ENCODE data around the gene APCDD1L.

Gene APCDD1L

DNA sequence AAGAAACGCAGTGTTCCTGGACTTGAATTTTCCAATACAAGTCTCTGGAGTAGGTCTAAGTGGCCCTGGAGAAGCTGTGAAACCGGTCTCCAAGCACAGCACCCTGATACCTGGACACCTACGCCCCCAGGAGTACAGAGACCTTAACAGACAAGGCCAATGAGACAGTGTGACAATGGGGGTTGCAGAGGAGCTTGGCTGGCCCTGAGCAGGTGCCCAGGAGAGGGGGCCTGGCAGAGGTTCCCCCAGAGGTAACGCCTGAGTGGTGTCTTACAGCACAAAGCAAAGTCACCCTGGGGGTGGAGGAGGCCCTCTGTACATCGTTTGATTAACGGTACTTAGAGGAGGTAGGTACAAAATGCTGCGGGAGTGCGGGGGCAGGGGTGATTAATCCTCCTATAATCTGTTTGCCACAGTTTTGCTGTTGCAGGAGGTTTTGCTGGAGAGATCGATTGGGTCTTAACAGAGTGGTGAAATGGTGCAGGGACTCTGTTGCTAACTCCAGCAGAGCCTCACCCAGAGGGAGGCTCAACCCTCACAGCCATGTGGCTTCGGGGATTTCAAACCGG is 37.3 kb upstream of the APCDD1L start:
- Histone ChIP-seq H3K4me2 (ENCODE audit: low read depth, low read length, poor library complexity, severe bottlenecking) (no peak overlapping the region), H4K20me1 (ENCODE audit: low read depth, low read length) (no peaks in the 10 kb centered on the region), H3K27ac (ENCODE audit: low read depth, low read length) (no peak overlapping the region), H3K9me3 (ENCODE audit: insufficient read depth, low read length) (no peaks in the 10 kb centered on the region), H3K9me2 (replicated peaks; ENCODE audit: insufficient read depth, low read length) (no peaks in the 10 kb centered on the region), H3K36me3 (ENCODE audit: low read length) (no peaks in the 10 kb centered on the region), H3K9ac (ENCODE audit: low read length) (no peak overlapping the region), H3K79me2 (ENCODE audit: insufficient read depth, low read length) (no peaks in the 10 kb centered on the region), H3K27me3 (ENCODE audit: low read length) (no peaks in the 10 kb centered on the region), H3K4me3 (ENCODE audit: insufficient read depth, low read length, poor library complexity, severe bottlenecking) (no peak overlapping the region), H2AFZ (ENCODE audit: low read depth, low read length, severe bottlenecking) (no peak overlapping the region), H3F3A (ENCODE audit: insufficient read depth) (no peaks in the 10 kb centered on the region)
- TF ChIP-seq CTCF (IDR thresholded peaks at IDR 0.05; ENCODE audit: insufficient read depth, low read length, poor library complexity, severe bottlenecking) (no peak), EZH2phosphoT487 (conservative IDR thresholded peaks at IDR 0.05; ENCODE audit: low read length) (no peak)

DNA sequence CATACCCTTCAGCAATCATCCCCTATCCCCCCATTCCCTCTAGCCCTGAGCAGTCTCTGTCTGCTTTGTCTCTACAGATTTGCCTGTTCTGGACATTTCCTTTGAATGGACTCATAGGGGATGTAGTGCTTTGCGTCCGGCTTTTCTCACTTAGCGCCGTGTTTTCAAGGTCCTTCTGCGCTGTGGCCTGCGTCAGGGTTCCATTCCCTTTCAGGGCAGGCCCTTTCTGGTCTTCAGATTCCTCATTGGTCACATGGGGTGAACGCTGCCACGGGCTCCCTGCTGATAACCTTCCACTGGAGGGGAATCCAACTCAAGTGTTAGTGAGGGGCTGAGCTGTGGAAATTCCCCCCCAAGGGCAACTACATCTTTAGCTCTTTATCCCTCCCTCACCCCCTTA is 36.4 kb upstream of the APCDD1L start:
- Histone ChIP-seq H3K9me3 (ENCODE audit: insufficient read depth, low read length) (no peaks in the 10 kb centered on the region), H3F3A (ENCODE audit: insufficient read depth) (no peaks in the 10 kb centered on the region), H3K4me2 (ENCODE audit: low read depth, low read length, poor library complexity, severe bottlenecking) (no peak overlapping the region), H4K20me1 (ENCODE audit: low read depth, low read length) (no peaks in the 10 kb centered on the region), H3K9ac (ENCODE audit: low read length) (no peak overlapping the region), H3K4me3 (ENCODE audit: insufficient read depth, low read length, poor library complexity, severe bottlenecking) (no peak overlapping the region), H2AFZ (ENCODE audit: low read depth, low read length, severe bottlenecking) (no peak overlapping the region), H3K9me2 (replicated peaks; ENCODE audit: insufficient read depth, low read length) (no peaks in the 10 kb centered on the region), H3K27ac (ENCODE audit: low read depth, low read length) (no peak overlapping the region), H3K36me3 (ENCODE audit: low read length) (no peaks in the 10 kb centered on the region), H3K79me2 (ENCODE audit: insufficient read depth, low read length) (no peaks in the 10 kb centered on the region), H3K27me3 (ENCODE audit: low read length) (no peaks in the 10 kb centered on the region)
- no peak for TF ChIP-seq CTCF (IDR thresholded peaks at IDR 0.05; ENCODE audit: insufficient read depth, low read length, poor library complexity, severe bottlenecking)
- TF ChIP-seq EZH2phosphoT487 (conservative IDR thresholded peaks at IDR 0.05; ENCODE audit: low read length): no peak

GRCh38 chr20:58550275-58551059 is 35.3 kb upstream of the APCDD1L start:
- H3K9me2 ChIP-seq (replicated peaks; ENCODE audit: insufficient read depth, low read length): no peaks in the 10 kb centered on the region

More at GRCh38 chr20:58550275-58551059, 35.3 kb upstream of the APCDD1L start:
- Histone ChIP-seq H3K4me2 (ENCODE audit: low read depth, low read length, poor library complexity, severe bottlenecking) (no peak overlapping the region), H3K79me2 (ENCODE audit: insufficient read depth, low read length) (no peaks in the 10 kb centered on the region), H3K4me3 (ENCODE audit: insufficient read depth, low read length, poor library complexity, severe bottlenecking) (no peak overlapping the region), H3K9ac (ENCODE audit: low read length) (no peak overlapping the region), H3K27me3 (ENCODE audit: low read length) (no peaks in the 10 kb centered on the region), H2AFZ (ENCODE audit: low read depth, low read length, severe bottlenecking) (no peak overlapping the region), H3K27ac (ENCODE audit: low read depth, low read length) (no peak overlapping the region), H3K9me3 (ENCODE audit: insufficient read depth, low read length) (no peaks in the 10 kb centered on the region), H3K36me3 (ENCODE audit: low read length) (no peaks in the 10 kb centered on the region), H4K20me1 (ENCODE audit: low read depth, low read length) (no peaks in the 10 kb centered on the region), H3F3A (ENCODE audit: insufficient read depth) (no peaks in the 10 kb centered on the region)
- no peak for TF ChIP-seq CTCF (IDR thresholded peaks at IDR 0.05; ENCODE audit: insufficient read depth, low read length, poor library complexity, severe bottlenecking)
- TF ChIP-seq EZH2phosphoT487 (conservative IDR thresholded peaks at IDR 0.05; ENCODE audit: low read length): no peak
